GM23338 (cell line): ENCODE measurements around the gene DOCK2. TPM values are rescaled to one million over a fixed set of nuclear protein-coding genes. Genes with fewer than 3 reads are reported as not detected.

Experiments used
- ATAC-seq: fragments of 200-7000 bp; cut with Tn5 transposase; 3 replicates; pipeline ENCODE4 v1.9.1; 2020
- DNase-seq: peaks from one replicate; pipeline ENCODE4 v3.0.0-alpha.2; 2015; ENCODE audit warnings: low spot score
- H2AFZ ChIP-seq: fragments of 200-600 bp; sonication (generic); 2 replicates; pipeline ENCODE4 v1.8.0; 2016; ENCODE audit warnings: antibody characterized with exemption, mild to moderate bottlenecking, moderate library complexity
- H3F3A ChIP-seq: fragments of 200-600 bp; sonication (generic); replicated peaks from 2 replicates; pipeline ENCODE4 v1.8.0; 2017; ENCODE audit warnings: antibody characterized with exemption, mixed run types, low read depth
- H3K27ac ChIP-seq: fragments of 200-600 bp; sonication (generic); 2 replicates; pipeline ENCODE4 v1.6.1; 2016; ENCODE audit warnings: low read depth
- H3K27me3 ChIP-seq: fragments of 200-600 bp; sonication (generic); 2 replicates; pipeline ENCODE4 v1.8.0; 2016; ENCODE audit warnings: mild to moderate bottlenecking, mixed run types, moderate library complexity; ENCODE audit not compliant: insufficient read depth
- H3K36me3 ChIP-seq: fragments of 200-600 bp; sonication (generic); 2 replicates; pipeline ENCODE4 v1.8.0; 2016; ENCODE audit warnings: mild to moderate bottlenecking; ENCODE audit not compliant: insufficient read depth
- H3K4me1 ChIP-seq: fragments of 200-600 bp; sonication (generic); 2 replicates; pipeline ENCODE4 v1.8.0; 2016; ENCODE audit warnings: mild to moderate bottlenecking, moderate library complexity; ENCODE audit not compliant: insufficient read depth
- H3K4me2 ChIP-seq: fragments of 200-600 bp; sonication (generic); 2 replicates; pipeline ENCODE4 v1.7.1; 2017; ENCODE audit warnings: mixed run types
- H3K4me3 ChIP-seq: fragments of 200-600 bp; sonication (generic); 2 replicates; pipeline ENCODE4 v1.6.1; 2016; ENCODE audit warnings: mixed run types
- H3K79me2 ChIP-seq: fragments of 200-600 bp; sonication (generic); replicated peaks from 2 replicates; pipeline ENCODE4 v1.8.0; 2017; ENCODE audit warnings: mild to moderate bottlenecking; ENCODE audit not compliant: insufficient read depth
- H3K9me2 ChIP-seq: fragments of 200-600 bp; sonication (generic); 2 replicates; pipeline ENCODE4 v1.8.0; 2017; ENCODE audit not compliant: insufficient read depth
- H4K20me1 ChIP-seq: fragments of 200-600 bp; sonication (generic); replicated peaks from 2 replicates; pipeline ENCODE4 v1.8.0; 2017; ENCODE audit warnings: mild to moderate bottlenecking; ENCODE audit not compliant: insufficient read depth
- H3K27ac Mint-ChIP-seq: 2 replicates; pipeline ENCODE4 v1.8.0; 2020; ENCODE audit warnings: inconsistent platforms, mild to moderate bottlenecking, moderate library complexity, mixed read lengths
- H3K27me3 Mint-ChIP-seq: 3 replicates; pipeline ENCODE4 v1.8.0; 2022; ENCODE audit warnings: low read depth, mild to moderate bottlenecking, moderate library complexity, mixed read lengths, inconsistent platforms; ENCODE audit not compliant: insufficient read depth, poor library complexity
- H3K36me3 Mint-ChIP-seq: 3 replicates; pipeline ENCODE4 v1.8.0; 2021; ENCODE audit warnings: low read depth, mild to moderate bottlenecking, inconsistent platforms, moderate library complexity, mixed read lengths
- H3K4me1 Mint-ChIP-seq: 3 replicates; pipeline ENCODE4 v1.8.0; 2020; ENCODE audit warnings: mild to moderate bottlenecking, inconsistent platforms, mixed read lengths
- H3K4me3 Mint-ChIP-seq: 3 replicates; pipeline ENCODE4 v1.8.0; 2021; ENCODE audit warnings: moderate library complexity, mild to moderate bottlenecking, inconsistent platforms, mixed read lengths
- H3K9me3 Mint-ChIP-seq: 3 replicates; pipeline ENCODE4 v1.8.0; 2020; ENCODE audit warnings: moderate library complexity, mild to moderate bottlenecking, inconsistent platforms, mixed read lengths
- CREB1 ChIP-seq: fragments of 250-450 bp; sonication (Bioruptor Pico); IDR thresholded peaks from 2 replicates; pipeline ENCODE4 v1.5.0; 2020; ENCODE audit warnings: low read depth, mild to moderate bottlenecking, moderate library complexity
- CTCF ChIP-seq, 2 experiments: fragments of 200-600 bp in 1 of 2; sonication (generic) in 1 of 2; conservative IDR thresholded peaks; 2 replicates each; pipeline versions ENCODE4 v1.5.1 to v1.6.1; 2016 to 2017; ENCODE audit warnings: antibody characterized with exemption in 2 of 2, low read depth in 2 of 2, mild to moderate bottlenecking in 2 of 2, moderate library complexity in 1 of 2
- ETS1 ChIP-seq: IDR thresholded peaks from 2 replicates; pipeline ENCODE4 v1.6.1; 2016; ENCODE audit warnings: antibody characterized with exemption
- EZH2 ChIP-seq: fragments of 200-600 bp; sonication (generic); IDR thresholded peaks from one replicate; pipeline ENCODE4 v1.8.0; 2017; ENCODE audit warnings: antibody characterized with exemption, mild to moderate bottlenecking, low read depth; ENCODE audit not compliant: unreplicated experiment
- EZH2phosphoT487 ChIP-seq: fragments of 200-600 bp; sonication (generic); IDR thresholded peaks from one replicate; pipeline ENCODE4 v1.8.1; 2018; ENCODE audit warnings: antibody characterized with exemption; ENCODE audit not compliant: unreplicated experiment
- JUNB ChIP-seq: IDR thresholded peaks from one replicate; pipeline ENCODE4 v1.6.1; 2016; ENCODE audit warnings: antibody characterized with exemption; ENCODE audit not compliant: unreplicated experiment
- NANOG ChIP-seq: IDR thresholded peaks from 2 replicates; pipeline ENCODE4 v1.6.1; 2016; ENCODE audit warnings: antibody characterized with exemption, borderline replicate concordance
- POLR2AphosphoS5 ChIP-seq: IDR thresholded peaks from 2 replicates; pipeline ENCODE4 v1.6.1; 2016; ENCODE audit warnings: antibody characterized with exemption, low read depth
- REST ChIP-seq: IDR thresholded peaks from one replicate; pipeline ENCODE4 v1.6.1; 2018; ENCODE audit warnings: antibody characterized with exemption; ENCODE audit not compliant: unreplicated experiment
- STAT1 ChIP-seq: IDR thresholded peaks from one replicate; pipeline ENCODE4 v1.6.1; 2016; ENCODE audit warnings: antibody characterized with exemption; ENCODE audit not compliant: unreplicated experiment
- ZNF114 ChIP-seq: fragments of 250-450 bp; sonication (Bioruptor Pico); IDR thresholded peaks from 2 replicates; pipeline ENCODE4 v1.5.0; 2020; ENCODE audit warnings: mild to moderate bottlenecking, moderate library complexity
- ZNF331 ChIP-seq: fragments of 250-450 bp; sonication (Bioruptor Pico); IDR thresholded peaks from 2 replicates; pipeline ENCODE4 v1.5.0; 2020; ENCODE audit warnings: low read depth, mild to moderate bottlenecking, moderate library complexity
- ZNF462 ChIP-seq: fragments of 250-450 bp; sonication (Bioruptor Pico); IDR thresholded peaks from 2 replicates; pipeline ENCODE4 v1.5.0; 2020; ENCODE audit warnings: mild to moderate bottlenecking, moderate library complexity
- polyA plus RNA-seq: library from polyadenylated mRNA; unstranded; fragments of >200 nt; fragmentation: Nextera tagmentation; extraction: Ambion mirVana; gene quantifications from 2 replicates; pipeline ENCODE4 v1.2.1, GENCODE V29; 2016
- total RNA-seq: library from RNA; depleted of rRNA; stranded (reverse); fragments of >200 nt; shearing (Covaris generic); gene quantifications from 2 replicates; pipeline ENCODE4 v1.2.3, GENCODE V29; 2014

Gene DOCK2
- total and polyA plus RNA-seq, 2 experiments from 2014 or later: 3.7 to 9.4 TPM

GRCh38 chr5:169886033-169886432, 249.0 kb downstream of the DOCK2 start:
- ATAC-seq: no peak
- TF ChIP-seq POLR2AphosphoS5 (no peak), ZNF462 (CRISPR knock-in tag) (no peak), EZH2 (no peak), STAT1 (no peak), CREB1 (CRISPR knock-in tag) (no peak), JUNB (no peak), ZNF331 (CRISPR knock-in tag) (no peak), EZH2phosphoT487 (no peak), REST (no peak), ETS1 (no peak), NANOG (no peak), ZNF114 (CRISPR knock-in tag) (no peak), CTCF (conservative IDR thresholded peaks at IDR 0.05; ENCODE audit: low read depth in 2 of 2) (no peak)
- peaks cover 4% of the 10 kb centered on the region; the same call in 1 of the 2 replicates for H3K4me1 ChIP-seq
- H3K36me3 Mint-ChIP-seq: no peaks in the 10 kb centered on the region
- no peaks in the 10 kb centered on the region for H3F3A ChIP-seq
- H3K27ac Mint-ChIP-seq: no peak overlapping the region
- H3K4me3 ChIP-seq: no peak overlapping the region
- peaks cover 9% of the 10 kb centered on the region; the same call in 2 of the 3 replicates for H3K4me1 Mint-ChIP-seq
- H2AFZ ChIP-seq: no peak overlapping the region
- no peaks in the 10 kb centered on the region for H3K79me2 ChIP-seq
- no peaks in the 10 kb centered on the region for H4K20me1 ChIP-seq
- no peak overlapping the region for H3K27ac ChIP-seq
- H3K9me3 Mint-ChIP-seq: no peaks in the 10 kb centered on the region
- peaks cover 8% of the 10 kb centered on the region; the same call in 1 of the 2 replicates for H3K9me2 ChIP-seq
- H3K27me3 Mint-ChIP-seq: peaks cover 3% of the 10 kb centered on the region
- no peak overlapping the region for H3K4me2 ChIP-seq
- H3K4me3 Mint-ChIP-seq: no peak overlapping the region
- H3K36me3 ChIP-seq: no peaks in the 10 kb centered on the region
- H3K27me3 ChIP-seq: no peaks in the 10 kb centered on the region
- no peak for DNase-seq
